RPMI8226 (cell line): Measurements from ENCODE around the gene KRTAP10-6.
A peak's percentile ranks its signal among the peaks of the same experiment; 100 is the strongest.
"Not testable (repeated sequence)": the region's sequence is repeated elsewhere in the genome, so short reads cannot be mapped to it uniquely, and the experiment has no call there.

Experiments
- DNase-seq: peaks from one replicate; pipeline ENCODE4 v3.0.0-alpha.2; 2015

KRTAP10-6 gene

DNA sequence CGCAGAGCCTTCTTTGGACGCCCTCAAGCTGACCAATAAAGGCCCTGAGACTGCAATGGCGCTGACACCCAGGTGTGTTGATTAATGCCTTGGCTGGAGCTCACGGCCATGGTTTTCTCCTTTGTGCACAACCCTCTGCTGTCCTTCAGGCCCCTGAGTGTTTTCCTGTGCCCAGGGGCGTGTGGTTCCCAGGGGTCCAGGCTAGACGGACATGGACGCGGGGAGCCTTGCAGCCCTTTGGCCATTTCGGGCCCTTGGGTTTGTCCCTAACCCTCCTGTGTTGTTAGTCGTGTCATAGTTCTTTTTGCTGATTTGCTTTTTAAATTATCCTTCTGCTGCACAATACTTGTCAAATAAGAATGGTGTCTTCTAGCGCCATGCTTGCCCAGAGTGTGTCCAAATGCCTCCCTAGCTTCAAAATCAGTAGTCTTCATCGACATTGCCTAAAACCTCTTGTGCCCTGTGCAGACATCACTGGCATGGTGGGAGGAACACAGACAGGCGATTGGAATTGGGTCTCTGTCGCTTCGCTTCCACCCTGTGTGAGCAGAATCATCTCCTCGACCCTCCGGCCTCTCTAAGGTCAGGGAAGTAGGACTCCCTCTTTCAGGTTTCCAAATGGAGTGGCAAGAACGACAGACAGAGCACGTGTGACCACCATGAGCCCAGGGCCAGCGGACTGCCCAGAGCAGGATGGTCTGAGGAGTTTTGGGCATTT, 16.8 kb downstream of the KRTAP10-6 start:
- no peak for DNase-seq

DNA sequence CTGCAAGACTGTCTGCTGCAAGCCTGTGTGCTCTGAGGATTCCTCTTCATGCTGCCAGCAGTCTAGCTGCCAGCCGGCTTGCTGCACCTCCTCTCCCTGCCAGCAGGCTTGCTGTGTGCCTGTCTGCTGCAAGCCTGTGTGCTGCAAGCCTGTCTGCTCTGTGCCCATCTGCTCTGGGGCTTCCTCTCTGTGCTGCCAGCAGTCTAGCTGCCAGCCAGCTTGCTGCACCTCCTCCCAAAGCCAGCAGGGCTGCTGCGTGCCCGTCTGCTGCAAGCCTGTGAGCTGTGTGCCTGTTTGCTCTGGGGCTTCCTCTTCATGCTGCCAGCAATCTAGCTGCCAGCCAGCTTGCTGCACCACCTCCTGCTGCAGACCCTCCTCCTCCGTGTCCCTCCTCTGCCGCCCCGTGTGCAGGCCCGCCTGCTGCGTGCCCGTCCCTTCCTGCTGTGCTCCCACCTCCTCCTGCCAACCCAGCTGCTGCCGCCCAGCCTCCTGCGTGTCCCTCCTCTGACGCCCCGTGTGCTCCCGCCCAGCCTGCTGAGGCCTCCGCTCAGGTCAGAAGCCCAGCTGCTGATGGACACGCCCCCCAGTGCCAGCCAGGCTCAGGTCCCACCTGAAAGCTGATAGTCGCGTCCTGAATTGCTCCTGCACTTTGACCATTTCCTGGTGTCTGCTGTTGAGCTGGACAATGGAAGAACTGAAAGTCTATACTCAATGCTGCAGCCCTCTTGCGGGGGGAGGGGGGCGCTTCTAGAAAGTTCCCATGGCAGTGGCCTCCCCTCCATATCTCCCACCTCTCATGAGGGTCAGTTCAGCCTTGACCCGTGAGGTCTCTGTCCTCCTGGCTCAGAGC, 17.6 kb downstream of the KRTAP10-6 start:
- DNase-seq: peak; percentile 63

DNA sequence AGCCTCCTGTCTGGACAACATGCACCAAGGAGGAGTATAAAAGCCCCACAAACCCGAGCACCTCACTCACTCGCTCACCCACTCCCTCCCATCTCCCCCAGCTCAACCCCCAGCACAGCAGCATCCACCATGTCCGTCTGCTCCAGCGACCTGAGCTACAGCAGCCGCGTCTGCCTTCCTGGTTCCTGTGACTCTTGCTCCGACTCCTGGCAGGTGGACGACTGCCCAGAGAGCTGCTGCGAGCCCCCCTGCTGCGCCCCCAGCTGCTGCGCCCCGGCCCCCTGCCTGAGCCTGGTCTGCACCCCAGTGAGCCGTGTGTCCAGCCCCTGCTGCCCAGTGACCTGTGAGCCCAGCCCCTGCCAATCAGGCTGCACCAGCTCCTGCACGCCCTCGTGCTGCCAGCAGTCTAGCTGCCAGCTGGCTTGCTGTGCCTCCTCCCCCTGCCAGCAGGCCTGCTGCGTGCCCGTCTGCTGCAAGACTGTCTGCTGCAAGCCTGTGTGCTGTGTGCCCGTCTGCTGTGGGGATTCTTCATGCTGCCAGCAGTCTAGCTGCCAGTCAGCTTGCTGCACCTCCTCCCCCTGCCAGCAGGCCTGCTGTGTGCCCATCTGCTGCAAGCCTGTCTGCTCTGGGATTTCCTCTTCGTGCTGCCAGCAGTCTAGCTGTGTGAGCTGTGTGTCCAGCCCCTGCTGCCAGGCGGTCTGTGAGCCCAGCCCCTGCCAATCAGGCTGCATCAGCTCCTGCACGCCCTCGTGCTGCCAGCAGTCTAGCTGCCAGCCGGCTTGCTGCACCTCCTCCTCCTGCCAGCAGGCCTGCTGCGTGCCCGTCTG, 18.5 kb downstream of the KRTAP10-6 start, which contains the start of gene KRTAP10-4:
Gene KRTAP10-4 (plus strand): TSS at position 100 of the 827 bp plus-strand sequence. CDS start 30 bp downstream, at position 130.
- DNase-seq: not testable (repeated sequence)

DNA sequence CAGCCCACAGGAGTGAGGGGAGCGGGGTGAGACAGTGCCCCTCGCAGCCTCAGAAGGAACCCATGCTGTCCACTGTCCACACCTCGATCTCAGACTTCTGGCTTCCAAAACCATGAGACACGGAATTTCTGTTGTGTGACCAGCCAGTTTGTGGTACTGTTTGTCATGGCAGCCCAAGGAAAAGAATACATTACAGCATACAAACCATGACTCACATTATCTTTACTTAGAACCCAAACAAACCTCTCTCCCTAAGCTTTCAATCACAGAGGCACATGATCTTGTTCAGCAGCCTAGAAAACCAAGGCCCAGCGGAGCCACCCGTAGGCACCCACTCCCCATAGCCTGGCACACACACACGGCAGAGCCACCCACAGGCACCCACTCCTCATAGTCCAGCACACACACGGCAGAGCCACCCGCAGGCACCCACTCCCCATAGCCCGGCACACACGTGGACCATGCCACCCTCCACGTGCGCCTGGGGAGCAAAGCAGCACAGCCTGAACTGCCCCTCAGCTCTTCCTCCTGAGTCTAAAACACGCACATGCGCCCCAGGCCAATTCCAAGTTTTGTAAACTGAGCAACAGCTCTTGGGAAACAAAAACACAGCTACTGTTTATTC, 19.2 kb downstream of the KRTAP10-6 start:
- DNase-seq: no peak

DNA sequence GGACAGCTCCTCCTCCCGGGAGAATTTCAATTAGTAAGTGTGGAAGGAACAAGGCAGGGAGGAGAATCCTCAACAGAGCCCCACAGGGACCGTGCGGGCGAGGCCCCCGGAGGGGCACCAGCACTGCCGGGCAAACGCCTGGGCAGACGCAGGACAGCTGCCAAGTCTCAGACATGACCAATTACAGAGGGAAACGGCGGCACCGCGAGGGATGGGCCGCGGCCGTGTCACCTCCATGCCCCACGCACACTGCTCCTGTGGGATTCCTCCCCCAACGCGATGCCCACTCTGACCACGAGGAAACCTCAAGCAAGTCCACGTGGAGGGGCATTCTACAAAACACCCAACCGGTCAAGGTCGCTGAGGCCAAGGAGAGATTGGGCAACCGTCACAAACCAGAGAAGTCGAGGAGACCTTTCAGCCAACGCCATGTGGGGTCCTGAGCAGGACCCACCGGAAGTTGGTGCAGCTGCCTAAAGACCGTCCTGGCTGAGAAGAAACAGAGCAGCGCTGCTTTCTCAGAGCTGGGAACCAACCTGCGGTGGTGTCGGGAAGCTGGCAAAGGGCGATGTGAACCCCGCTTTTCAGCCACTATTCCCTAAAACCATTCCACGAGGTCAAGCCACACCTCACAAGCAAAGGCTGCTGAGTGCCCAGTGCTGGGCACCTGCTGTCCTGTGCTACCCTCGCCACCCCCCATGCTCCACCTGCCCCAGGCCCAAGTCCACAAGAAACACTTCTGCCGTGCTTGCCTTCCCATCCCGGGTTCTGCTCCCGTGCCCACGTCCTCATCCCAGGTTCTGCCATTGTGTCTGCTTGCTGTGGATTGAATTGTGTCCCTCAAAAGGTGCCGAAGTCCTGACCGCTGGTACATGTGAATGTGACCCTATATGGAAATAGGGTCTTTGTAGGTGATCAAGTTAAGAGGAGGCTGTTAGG, 20.2 kb downstream of the KRTAP10-6 start:
- DNase-seq: no peak

DNA sequence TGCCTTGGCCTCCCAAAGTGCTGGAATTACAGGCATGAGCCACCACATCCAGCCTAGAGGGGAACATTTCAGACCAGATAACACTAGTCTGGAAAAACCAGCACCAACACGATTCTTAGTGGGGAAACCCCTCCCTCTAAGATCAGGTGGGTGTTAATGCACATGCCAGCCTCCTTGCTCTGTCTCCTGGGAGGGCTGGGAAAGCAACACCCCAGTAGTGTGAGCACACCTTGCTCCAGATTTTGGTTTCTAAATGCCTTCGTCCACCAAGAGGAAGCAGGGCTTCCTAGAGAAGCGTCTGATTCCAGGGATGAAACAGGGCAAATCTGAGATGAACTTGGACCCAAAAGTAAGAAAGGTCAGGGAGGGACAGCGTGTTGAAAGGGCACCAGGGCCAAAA, 21.0 kb downstream of the KRTAP10-6 start:
- no peak for DNase-seq

DNA sequence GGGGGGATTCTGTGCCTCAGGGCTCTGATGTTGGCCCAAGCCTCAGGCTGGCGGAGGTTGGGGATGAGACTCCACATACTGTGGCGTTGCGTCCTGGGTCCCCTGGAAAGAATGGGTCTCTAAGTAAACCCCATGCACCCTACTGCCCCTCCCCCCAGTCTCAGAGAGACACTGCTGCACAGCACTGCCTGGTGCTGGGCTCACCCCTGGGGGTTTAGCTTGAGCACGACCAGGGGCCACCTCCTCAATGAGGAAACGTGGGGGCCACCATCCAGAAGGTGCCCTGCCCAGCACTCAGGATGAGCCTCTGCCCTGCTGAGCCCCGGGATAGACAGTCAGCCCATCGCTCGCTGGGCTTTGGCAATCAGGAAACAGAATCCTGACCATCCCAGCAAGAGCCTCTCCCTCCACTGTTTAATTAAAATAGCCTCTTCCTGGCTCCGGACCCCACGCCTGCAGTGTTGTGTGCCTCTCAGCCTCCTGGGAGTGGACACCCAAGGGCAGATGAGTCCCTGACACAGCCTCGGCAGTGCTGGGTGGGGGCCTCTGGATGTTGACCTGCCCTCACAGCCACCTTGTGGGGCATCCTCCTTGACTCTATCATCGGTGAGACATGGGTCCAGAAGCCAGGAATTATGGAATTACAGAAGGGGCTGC, 22.3 kb downstream of the KRTAP10-6 start:
- no peak for DNase-seq

DNA sequence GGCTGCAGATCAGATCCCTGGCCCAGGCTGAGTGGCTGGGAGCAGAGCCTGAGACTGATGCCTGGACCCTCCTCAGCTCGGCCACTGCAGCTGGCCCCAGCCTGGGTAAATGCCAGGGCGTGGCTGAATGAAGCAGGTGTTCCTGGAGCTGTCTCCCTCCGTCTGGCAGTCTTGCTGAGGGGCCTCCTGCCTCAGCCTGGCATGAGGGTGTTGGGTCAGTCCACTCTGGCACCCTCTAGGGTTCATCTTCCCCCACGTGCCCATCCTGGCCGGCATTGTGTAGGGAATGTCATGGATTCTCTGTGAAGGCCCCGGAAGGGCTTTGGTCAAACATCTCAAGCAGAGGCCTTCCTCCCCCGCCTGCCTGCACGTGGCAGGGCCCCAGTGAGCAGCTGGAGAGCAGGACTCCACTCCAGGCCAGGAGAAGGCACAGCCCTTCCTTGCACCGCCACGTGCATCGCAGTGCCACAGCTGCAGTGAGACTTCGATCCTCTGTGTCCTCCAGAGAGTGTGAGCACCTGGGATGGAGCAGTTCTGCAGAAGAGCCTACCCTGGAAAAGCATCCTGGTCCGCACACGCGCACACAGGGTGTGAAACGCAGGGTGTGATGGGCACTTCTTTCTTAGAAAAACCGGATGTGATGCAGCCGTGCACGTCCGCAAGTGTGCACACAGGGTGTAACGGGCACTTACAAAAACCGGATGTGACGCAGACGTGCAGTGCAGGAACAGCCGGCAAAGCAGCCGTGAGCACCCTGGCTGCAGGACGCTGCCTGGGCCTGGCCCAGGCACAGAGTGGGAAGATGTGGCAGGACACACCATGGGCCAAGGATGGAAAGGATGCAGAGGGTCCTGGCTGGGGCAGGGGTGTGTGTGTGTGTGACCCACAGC, 23.4 kb downstream of the KRTAP10-6 start:
- peak; percentile 47 for DNase-seq

DNA sequence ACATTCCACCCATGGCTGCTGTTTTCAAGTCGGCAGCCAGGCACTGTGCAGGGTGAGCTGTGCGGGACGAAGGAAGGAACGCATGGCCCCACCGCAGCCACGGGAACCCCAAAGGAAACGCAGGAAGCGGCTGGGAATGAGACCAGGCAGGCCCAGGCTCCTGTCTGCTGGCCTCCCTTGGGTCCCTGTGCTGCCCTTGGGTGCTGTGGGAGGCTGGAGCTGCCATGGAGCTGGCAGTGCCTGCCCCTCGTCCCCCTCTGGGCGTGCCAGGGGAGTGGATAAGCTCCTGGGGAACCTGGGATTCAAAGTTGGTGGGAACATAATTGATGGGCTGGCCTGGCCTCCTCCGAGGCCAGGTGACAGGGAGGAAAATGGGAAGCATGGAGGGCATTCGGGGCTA, 24.0 kb downstream of the KRTAP10-6 start:
- no peak for DNase-seq

DNA sequence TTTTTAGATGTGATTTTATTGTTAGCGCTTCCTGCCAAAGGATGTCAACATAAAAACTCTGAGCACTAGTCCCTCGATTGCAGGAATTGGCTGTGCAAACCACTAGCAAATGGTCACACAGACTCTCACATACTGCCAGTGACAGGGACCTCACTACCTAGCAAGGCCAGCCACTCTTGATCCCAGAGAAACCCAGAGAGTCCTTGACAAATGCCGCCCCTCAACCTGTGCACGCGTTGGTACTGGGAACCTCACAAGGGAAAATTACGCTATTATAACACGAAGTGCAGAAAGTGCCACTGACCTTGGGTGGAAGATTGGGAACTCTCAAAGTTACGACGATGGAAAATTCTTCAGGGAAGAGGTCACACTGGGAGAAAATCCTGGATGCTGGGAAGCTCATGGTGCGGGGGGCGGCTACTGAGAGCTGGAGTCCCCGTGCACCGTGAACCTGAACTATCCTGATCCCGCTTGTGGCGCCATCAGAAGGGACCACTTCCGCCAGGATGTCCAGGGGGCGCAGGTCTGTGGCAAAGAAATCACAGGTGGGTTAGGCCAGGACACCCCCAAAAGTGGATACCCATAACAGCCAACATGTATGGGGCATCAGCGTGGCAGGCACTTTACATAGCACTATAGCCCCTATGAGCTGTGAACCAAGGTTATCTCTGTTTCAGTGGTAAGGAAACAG, 24.7 kb downstream of the KRTAP10-6 start:
- no peak for DNase-seq

DNA sequence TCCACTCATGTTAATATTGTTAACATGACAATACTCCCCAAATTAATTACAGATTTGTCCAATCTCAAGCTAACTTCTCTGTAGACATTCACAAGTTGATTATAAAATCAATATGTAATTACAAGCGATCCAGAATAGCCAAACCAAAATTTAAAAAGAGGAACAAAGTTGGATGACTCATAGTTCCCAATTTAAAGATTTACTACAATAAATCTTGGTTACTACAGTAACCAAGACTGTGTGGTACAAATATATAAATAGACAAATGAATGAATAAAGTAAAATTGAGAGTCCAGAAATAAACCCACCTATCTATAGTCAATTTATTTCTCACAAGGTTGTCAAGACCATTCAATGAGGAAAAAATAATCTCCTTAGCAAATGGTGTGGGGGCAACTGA, 25.9 kb downstream of the KRTAP10-6 start:
- peak; percentile 32 for DNase-seq

DNA sequence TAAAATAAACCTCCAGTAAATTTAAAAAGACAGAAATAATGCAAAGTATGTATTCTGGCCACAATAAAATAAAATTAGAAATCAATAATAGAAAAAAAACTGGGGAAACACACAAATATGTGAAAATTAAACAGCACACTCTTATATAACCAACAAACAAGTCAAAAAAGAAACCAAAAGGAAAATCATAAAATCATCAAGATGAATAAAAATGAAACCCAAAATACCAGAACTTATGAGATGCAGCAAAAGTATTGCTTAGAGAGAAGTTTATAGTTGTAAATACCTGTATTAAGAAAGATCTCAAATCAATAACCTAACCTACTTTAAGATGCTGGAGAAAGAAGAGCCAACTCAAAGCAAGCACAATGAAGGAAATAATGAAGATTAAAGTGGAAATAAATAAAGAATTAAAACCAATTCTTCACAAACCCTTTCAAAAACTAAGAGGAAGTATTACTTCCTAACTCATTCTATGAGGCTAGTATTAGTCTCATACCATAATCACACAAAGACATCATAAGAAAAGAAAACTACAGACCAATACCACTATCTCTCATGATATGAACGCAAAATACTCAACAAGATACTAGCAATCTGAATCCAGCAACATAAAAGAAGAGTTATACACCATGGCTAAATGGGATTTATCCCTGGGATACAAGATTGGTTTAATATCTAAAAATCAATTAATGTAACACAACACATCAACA, 27.3 kb downstream of the KRTAP10-6 start:
- DNase-seq: no peak

DNA sequence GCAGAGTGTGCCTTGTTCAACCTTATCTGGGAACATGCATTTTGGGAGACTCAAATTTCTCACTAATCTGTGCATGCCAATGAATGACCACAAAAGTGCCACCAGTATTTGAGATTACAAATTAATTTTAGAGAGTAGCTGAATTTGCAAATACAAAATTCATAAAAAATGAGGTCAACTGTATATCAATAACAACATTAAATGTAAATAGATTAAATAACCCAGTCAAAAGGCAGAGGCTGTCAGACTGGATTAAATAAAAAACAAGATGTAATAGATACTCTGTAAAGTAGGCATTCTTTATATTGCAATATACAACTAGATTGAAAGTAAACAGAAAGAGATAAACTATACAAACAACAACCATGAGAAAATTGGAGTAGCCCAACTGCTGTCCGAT, 28.2 kb downstream of the KRTAP10-6 start:
- no peak for DNase-seq

DNA sequence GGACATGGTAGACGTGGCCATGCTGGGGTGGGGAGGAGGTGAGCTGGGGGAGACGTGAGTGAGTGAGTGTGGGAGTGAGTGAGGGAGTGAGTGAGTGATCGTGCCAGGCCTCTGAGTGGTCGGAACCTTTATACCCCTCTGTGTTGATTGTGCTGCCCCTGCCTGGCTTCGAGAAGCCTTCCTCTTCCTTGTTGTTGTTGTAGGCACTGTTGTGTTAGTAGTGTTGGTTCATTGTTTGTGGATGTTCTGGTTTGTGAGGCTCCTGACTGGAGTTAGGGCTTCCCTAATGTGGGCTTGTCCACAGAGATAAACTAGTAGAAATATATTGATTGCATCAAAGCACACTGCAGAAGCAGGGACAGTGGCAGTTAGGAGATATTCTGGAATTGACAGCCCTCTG, 33.6 kb downstream of the KRTAP10-6 start, which contains the start of gene KRTAP10-3:
Gene KRTAP10-3 (minus strand): TSS at position 101 of the 400 bp plus-strand sequence. CDS start 80 bp downstream, at position 21.
- DNase-seq: no peak

DNA sequence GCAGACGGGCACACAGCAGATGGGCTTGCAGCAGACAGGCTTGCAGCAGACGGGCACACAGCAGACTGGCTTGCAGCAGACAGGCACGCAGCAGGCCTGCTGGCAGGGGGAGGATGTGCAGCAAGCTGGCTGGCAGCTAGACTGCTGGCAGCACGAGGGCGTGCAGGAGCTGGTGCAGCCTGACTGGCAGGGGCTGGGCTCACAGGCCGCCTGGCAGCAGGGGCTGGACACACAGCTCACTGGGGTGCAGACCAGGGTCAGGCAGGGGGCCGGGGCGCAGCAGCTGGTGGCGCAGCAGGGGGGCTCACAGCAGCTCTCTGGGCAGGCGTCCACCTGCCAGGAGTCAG, 34.0 kb downstream of the KRTAP10-6 start:
- DNase-seq: not testable (repeated sequence)

DNA sequence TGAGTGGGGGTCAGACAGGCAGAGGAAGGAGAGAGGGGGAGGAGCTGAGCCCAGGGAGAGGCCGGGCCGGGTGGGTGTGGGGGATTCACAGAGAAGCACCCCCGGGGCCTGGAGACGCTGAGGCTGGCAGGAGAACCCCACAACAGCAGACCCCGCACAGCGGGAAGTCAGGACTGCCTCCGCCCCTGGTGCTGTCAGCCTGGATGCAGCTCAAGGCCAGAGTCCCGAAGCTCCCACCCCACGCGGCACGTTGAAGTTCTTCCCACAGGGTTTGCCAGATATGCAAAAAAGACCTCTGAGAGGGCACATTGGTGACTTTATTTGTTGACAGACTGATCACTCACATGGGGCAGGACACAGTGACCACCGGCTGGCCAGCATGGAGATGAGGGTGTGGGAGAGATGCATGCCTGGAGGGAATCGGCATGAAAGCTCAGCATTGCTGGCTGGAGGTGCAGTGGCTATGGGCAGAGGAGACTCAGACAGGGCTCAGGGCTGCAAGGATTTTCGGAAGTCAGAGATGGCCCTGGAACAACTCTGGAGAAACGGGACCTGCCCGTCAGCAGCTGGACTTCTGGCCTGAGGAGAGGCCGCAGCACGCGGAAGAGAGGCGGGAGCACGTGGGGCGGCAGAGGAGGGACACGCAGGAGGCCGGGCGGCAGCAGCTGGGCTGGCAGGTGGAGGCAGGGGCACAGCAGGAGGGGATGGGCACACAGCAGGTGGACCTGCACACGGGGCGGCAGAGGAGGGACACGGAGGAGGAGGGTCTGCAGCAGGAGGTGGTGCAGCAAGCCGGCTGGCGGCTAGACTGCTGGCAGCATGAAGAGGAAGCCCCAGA, 34.6 kb downstream of the KRTAP10-6 start:
- DNase-seq: no peak

DNA sequence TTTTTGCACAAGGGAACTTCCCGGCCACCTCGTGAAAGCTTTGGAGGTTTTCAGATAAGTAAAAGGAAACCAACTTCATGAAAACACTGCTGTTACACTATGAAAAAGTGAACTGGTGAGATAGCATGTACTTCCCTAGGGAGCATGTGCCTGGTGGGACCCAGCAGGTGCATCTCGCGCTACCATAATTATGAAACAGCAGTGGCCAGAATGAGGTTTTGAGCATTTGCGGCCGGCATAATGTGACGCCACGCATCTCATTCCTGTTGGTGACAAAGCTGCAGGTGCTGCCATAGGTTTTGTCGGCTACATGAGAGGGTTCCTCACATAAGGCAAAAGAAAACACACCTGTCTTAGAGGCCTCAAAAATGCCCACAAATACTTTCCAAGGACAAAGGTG, 35.4 kb downstream of the KRTAP10-6 start:
- DNase-seq: peak; percentile 88
